Measurements from ENCODE around the gene SMARCAD1. TPM values are rescaled to one million over a fixed set of nuclear protein-coding genes. Genes with fewer than 3 reads are reported as not detected.

SMARCAD1 gene
- total RNA-seq, 4 donors from 2014 or later, result 23.7 to 42.3 (median 35.6) TPM

GRCh38 chr4:94256144-94256783 lies 48.6 kb downstream of the SMARCAD1 start:
- Histone ChIP-seq H3K4me1 (peaks cover 10% of the 10 kb centered on the region), H3K36me3 (peaks cover 17% of the 10 kb centered on the region), H3K27me3 (no peaks in the 10 kb centered on the region), H3K9me3 (no peaks in the 10 kb centered on the region), H3K4me3 (no peak overlapping the region), H3K27ac (no peak overlapping the region)
- 83% methylated on average over 8 of the region's 8 CpGs for WGBS
- no peak for DNase-seq (ENCODE audit: low spot score in 2 of 2)
- no peak for TF ChIP-seq POLR2AphosphoS5 (IDR thresholded peaks at IDR 0.05)
- no peak for TF ChIP-seq EP300 (IDR thresholded peaks at IDR 0.05)
- no peak for TF ChIP-seq POLR2A (IDR thresholded peaks at IDR 0.05)
- TF ChIP-seq, protein P1, sequence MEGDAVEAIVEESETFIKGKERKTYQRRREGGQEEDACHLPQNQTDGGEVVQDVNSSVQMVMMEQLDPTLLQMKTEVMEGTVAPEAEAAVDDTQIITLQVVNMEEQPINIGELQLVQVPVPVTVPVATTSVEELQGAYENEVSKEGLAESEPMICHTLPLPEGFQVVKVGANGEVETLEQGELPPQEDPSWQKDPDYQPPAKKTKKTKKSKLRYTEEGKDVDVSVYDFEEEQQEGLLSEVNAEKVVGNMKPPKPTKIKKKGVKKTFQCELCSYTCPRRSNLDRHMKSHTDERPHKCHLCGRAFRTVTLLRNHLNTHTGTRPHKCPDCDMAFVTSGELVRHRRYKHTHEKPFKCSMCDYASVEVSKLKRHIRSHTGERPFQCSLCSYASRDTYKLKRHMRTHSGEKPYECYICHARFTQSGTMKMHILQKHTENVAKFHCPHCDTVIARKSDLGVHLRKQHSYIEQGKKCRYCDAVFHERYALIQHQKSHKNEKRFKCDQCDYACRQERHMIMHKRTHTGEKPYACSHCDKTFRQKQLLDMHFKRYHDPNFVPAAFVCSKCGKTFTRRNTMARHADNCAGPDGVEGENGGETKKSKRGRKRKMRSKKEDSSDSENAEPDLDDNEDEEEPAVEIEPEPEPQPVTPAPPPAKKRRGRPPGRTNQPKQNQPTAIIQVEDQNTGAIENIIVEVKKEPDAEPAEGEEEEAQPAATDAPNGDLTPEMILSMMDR (IDR thresholded peaks at IDR 0.05), result no peak

DNA sequence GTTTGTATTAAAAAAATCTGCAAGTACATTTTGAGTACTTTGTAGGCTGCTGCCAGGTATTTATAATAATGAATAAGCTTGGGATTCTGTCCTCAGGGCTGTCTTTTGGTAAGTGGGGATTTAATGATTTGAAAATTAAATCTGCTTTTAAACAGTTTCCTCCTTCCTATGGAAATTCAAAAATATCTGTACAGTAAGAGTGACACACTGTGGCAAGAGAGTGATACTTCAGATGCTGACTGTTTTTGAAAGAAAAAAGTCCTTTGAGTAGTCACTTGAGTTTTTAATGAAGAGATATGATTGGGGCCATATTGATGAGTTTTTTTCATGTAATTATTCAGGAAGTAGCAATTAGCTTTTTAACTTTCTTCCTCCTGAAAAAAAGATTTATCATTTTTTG lies 49.2 kb downstream of the SMARCAD1 start:
- Histone ChIP-seq H3K4me1 (peaks cover 10% of the 10 kb centered on the region), H3K27me3 (no peaks in the 10 kb centered on the region), H3K9me3 (no peaks in the 10 kb centered on the region), H3K4me3 (no peak overlapping the region), H3K27ac (no peak overlapping the region), H3K36me3 (peaks cover 13% of the 10 kb centered on the region)
- TF ChIP-seq EP300 (IDR thresholded peaks at IDR 0.05), result no peak
- no peak for TF ChIP-seq POLR2AphosphoS5 (IDR thresholded peaks at IDR 0.05)
- TF ChIP-seq POLR2A (IDR thresholded peaks at IDR 0.05), result no peak
- TF ChIP-seq, protein P1 (IDR thresholded peaks at IDR 0.05), result no peak
- DNase-seq (ENCODE audit: low spot score in 2 of 2), result no peak

DNA sequence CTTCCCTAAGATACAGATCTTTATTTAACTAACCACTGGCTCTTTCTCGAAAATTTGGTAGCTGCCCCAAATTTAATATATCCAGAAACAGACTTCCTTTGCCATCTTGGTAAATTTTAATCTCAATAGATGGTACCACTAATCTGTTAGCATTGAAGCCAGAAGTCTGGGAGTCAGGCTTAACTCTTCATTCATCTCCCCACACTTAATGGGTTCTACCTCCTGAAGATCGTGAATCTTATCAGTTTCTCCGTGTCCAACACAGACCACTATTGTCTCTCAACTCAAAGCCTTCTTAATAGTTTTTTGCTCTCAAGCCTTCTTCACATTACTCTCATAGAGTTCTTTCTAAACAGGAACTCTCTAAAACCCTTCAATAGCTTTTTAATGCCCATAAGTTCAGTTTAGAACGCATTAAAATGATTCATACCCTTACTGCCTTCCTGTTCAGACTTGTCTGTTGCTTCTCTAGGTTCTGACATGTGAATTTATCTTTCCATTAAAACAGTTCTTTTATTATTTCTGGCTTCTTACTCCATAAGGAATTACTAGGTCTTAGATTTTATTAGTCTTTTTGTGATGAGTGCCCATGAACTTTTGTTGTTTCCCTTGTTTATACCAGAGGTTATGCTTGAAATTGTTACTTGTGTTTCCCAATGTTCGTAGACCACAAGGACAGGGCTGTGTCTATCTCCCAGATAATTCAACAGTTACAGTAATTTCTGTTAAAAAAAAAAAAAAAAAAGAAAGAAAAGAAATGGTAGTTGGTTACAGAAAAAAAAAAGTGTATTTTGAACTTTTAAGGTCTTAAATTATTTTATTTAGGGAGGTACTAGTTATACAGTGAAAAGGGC lies 54.7 kb downstream of the SMARCAD1 start:
- Histone ChIP-seq H3K36me3 (peaks cover 6% of the 10 kb centered on the region), H3K27ac (no peak overlapping the region), H3K4me3 (no peak overlapping the region), H3K27me3 (no peaks in the 10 kb centered on the region), H3K9me3 (no peaks in the 10 kb centered on the region), H3K4me1 (peaks cover 8% of the 10 kb centered on the region)
- TF ChIP-seq POLR2AphosphoS5 (IDR thresholded peaks at IDR 0.05), result no peak
- TF ChIP-seq, protein P1 (IDR thresholded peaks at IDR 0.05), result no peak
- TF ChIP-seq EP300 (IDR thresholded peaks at IDR 0.05), result no peak
- no peak for DNase-seq (ENCODE audit: low spot score in 2 of 2)
- 58% methylated on average over 5 of the region's 5 CpGs for WGBS

GRCh38 chr4:94267037-94267436 lies 59.4 kb downstream of the SMARCAD1 start:
- no peak for DNase-seq (ENCODE audit: low spot score in 2 of 2)
- 96% methylated on average over 4 of the region's 4 CpGs for WGBS
- TF ChIP-seq EP300 (IDR thresholded peaks at IDR 0.05) (no peak), POLR2A (IDR thresholded peaks at IDR 0.05) (no peak), POLR2AphosphoS5 (IDR thresholded peaks at IDR 0.05) (no peak)
- TF ChIP-seq, protein P1 (IDR thresholded peaks at IDR 0.05), result no peak
- Histone ChIP-seq H3K36me3 (peaks cover 21% of the 10 kb centered on the region), H3K27me3 (no peaks in the 10 kb centered on the region), H3K4me3 (no peak overlapping the region), H3K9me3 (no peaks in the 10 kb centered on the region), H3K4me1 (peaks cover 8% of the 10 kb centered on the region), H3K27ac (no peak overlapping the region)

- no peaks in the 10 kb centered on the region for H3K27me3 ChIP-seq
- H3K27ac ChIP-seq, result no peak overlapping the region
- no peaks in the 10 kb centered on the region for H3K9me3 ChIP-seq
- H3K36me3 ChIP-seq, result peaks cover 48% of the 10 kb centered on the region
- 66% methylated on average over 2 of the region's 2 CpGs for WGBS
- TF ChIP-seq POLR2A (IDR thresholded peaks at IDR 0.05) (no peak), EP300 (IDR thresholded peaks at IDR 0.05) (no peak), POLR2AphosphoS5 (IDR thresholded peaks at IDR 0.05) (no peak)
- TF ChIP-seq, protein P1 (IDR thresholded peaks at IDR 0.05), result no peak
- no peak for DNase-seq (ENCODE audit: low spot score in 2 of 2)
- H3K4me3 ChIP-seq, result no peak overlapping the region
- no peaks in the 10 kb centered on the region for H3K4me1 ChIP-seq
These were observed 63.6 kb downstream of the SMARCAD1 start for GRCh38 chr4:94271248-94271647.

Data from suprapubic skin (tissue), 4 donors.